ENCODE results near the gene LRRC23. TPM values are rescaled to one million over a fixed set of nuclear protein-coding genes. Genes with fewer than 3 reads are reported as not detected.
A peak's percentile ranks its signal among the peaks of the same experiment; 100 is the strongest.

The LRRC23 gene
- total and polyA plus RNA-seq, 3 donors from 2014 or later, result 32.7 to 112 (median 33.9) TPM

GRCh38 chr12:6938353-6939190 lies 34.0 kb downstream of the LRRC23 start:
- 59 to 63% methylated on average over 9 to 32 of the region's 32 CpGs for WGBS, 2 donors
- TF ChIP-seq POLR2A (IDR thresholded peaks at IDR 0.05) (no peak), CTCF (IDR thresholded peaks at IDR 0.05) (no peak)
- no peaks in the 10 kb centered on the region for H3K36me3 ChIP-seq (ENCODE audit: low read depth, missing control alignments)
- no peaks in the 10 kb centered on the region for H3K27me3 ChIP-seq
- intact Hi-C loops (cut with DNase I; ENCODE audit: low total_unique reads), result no loop called here
- H3K27ac ChIP-seq, result peak overlapping the region; percentile 88 to 94
- DNase-seq, result no peak
- peaks cover 35% of the 10 kb centered on the region for H3K4me1 ChIP-seq
- no peaks in the 10 kb centered on the region for H3K9me3 ChIP-seq
- peak overlapping the region; percentile 70 to 79 for H3K4me3 ChIP-seq

GRCh38 chr12:6939191-6939540 lies 34.5 kb downstream of the LRRC23 start:
- no peak for DNase-seq
- intact Hi-C loops (cut with DNase I; ENCODE audit: low total_unique reads), result no loop called here
- Histone ChIP-seq H3K27ac (no peak overlapping the region), H3K4me1 (peaks cover 30% of the 10 kb centered on the region), H3K9me3 (no peaks in the 10 kb centered on the region), H3K27me3 (no peaks in the 10 kb centered on the region), H3K4me3 (no peak overlapping the region), H3K36me3 (ENCODE audit: low read depth, missing control alignments) (no peaks in the 10 kb centered on the region)
- no peak for TF ChIP-seq POLR2A (IDR thresholded peaks at IDR 0.05)
- no peak for TF ChIP-seq CTCF (IDR thresholded peaks at IDR 0.05)
- WGBS, 2 donors, result 58 to 71% methylated on average over 2 of the region's 2 CpGs

- 81 to 87% methylated on average over 11 to 12 of the region's 12 CpGs for WGBS, 2 donors
- intact Hi-C loops (cut with DNase I; ENCODE audit: low total_unique reads), result loop anchor here (10.0 kb wide), 1 partner anchor 154 kb away; the partner anchor contains the start of gene C1R
- H3K36me3 ChIP-seq (ENCODE audit: low read depth, missing control alignments), result no peaks in the 10 kb centered on the region
- TF ChIP-seq POLR2A (IDR thresholded peaks at IDR 0.05) (no peak), CTCF (IDR thresholded peaks at IDR 0.05) (no peak)
- H3K4me3 ChIP-seq, result no peak overlapping the region
- H3K27me3 ChIP-seq, result no peaks in the 10 kb centered on the region
- peaks cover 46% of the 10 kb centered on the region for H3K4me1 ChIP-seq
- no peak for DNase-seq
- H3K9me3 ChIP-seq, result no peaks in the 10 kb centered on the region
- H3K27ac ChIP-seq, result no peak overlapping the region
Observed at GRCh38 chr12:6941267-6941666, 36.6 kb downstream of the LRRC23 start.

GRCh38 chr12:6941782-6942181 lies 37.2 kb downstream of the LRRC23 start:
- H3K4me1 ChIP-seq, result peaks cover 47% of the 10 kb centered on the region
- intact Hi-C loops (cut with DNase I; ENCODE audit: low total_unique reads), result loop anchor here (10.0 kb wide), 1 partner anchor 153 kb away; the partner anchor contains the start of gene C1R
- H3K4me3 ChIP-seq, result no peak overlapping the region
- 68 to 72% methylated on average over 12 of the region's 12 CpGs for WGBS, 2 donors
- TF ChIP-seq POLR2A (IDR thresholded peaks at IDR 0.05) (no peak), CTCF (IDR thresholded peaks at IDR 0.05) (no peak)
- no peak overlapping the region for H3K27ac ChIP-seq
- H3K36me3 ChIP-seq (ENCODE audit: low read depth, missing control alignments), result no peaks in the 10 kb centered on the region
- no peak for DNase-seq
- no peaks in the 10 kb centered on the region for H3K27me3 ChIP-seq
- no peaks in the 10 kb centered on the region for H3K9me3 ChIP-seq

- Histone ChIP-seq H3K27ac (peak overlapping the region; percentile 96 to 97), H3K9me3 (no peaks in the 10 kb centered on the region), H3K4me3 (no peak overlapping the region), H3K36me3 (ENCODE audit: low read depth, missing control alignments) (no peaks in the 10 kb centered on the region), H3K4me1 (peaks cover 42% of the 10 kb centered on the region), H3K27me3 (no peaks in the 10 kb centered on the region)
- WGBS, 2 donors, result 72 to 79% methylated on average over 11 of the region's 11 CpGs
- no peak for TF ChIP-seq CTCF (IDR thresholded peaks at IDR 0.05)
- no peak for TF ChIP-seq POLR2A (IDR thresholded peaks at IDR 0.05)
- intact Hi-C loops (cut with DNase I; ENCODE audit: low total_unique reads), result loop anchor here (10.0 kb wide), 1 partner anchor 153 kb away; the partner anchor contains the start of gene C1R
- DNase-seq, result no peak
Observed at GRCh38 chr12:6942331-6942665, 37.7 kb downstream of the LRRC23 start.
